Activated CD8-positive, alpha-beta T cell treated with anti-CD3 and anti-CD28 coated beads for 36 hours (primary cell): Measurements from ENCODE around the gene SP2. TPM values are rescaled to one million over a fixed set of nuclear protein-coding genes. Genes with fewer than 3 reads are reported as not detected.

Experiments used
- ATAC-seq: fragments of 200-7000 bp; cut with Tn5 transposase; one replicate; pipeline ENCODE4 v1.10.0; 2021; ENCODE audit warnings: mild to moderate bottlenecking, moderate library complexity
- CTCF ChIA-PET: fragments of 350-600 bp; sonication (Branson Sonifier 250); formaldehyde crosslinking; loops from one replicate; lab custom pipeline; 2021; ENCODE audit warnings: antibody characterized with exemption; lab: Charles Lee
- POLR2A ChIA-PET: fragments of 350-600 bp; sonication (Branson Sonifier 250); formaldehyde crosslinking; loops from one replicate; lab custom pipeline; 2021; ENCODE audit warnings: antibody characterized with exemption; lab: Charles Lee
- DNase-seq: peaks from one replicate; pipeline ENCODE4 v3.0.0-alpha.2; 2020
- H3K27ac Mint-ChIP-seq: one replicate; pipeline ENCODE4 v1.8.0; 2021; ENCODE audit warnings: mild to moderate bottlenecking, mixed read lengths
- H3K27me3 Mint-ChIP-seq: one replicate; pipeline ENCODE4 v1.8.0; 2021; ENCODE audit warnings: mixed read lengths
- H3K36me3 Mint-ChIP-seq: one replicate; pipeline ENCODE4 v1.8.0; 2021; ENCODE audit warnings: low read depth, mixed read lengths
- H3K4me1 Mint-ChIP-seq: one replicate; pipeline ENCODE4 v1.8.0; 2021; ENCODE audit warnings: low read depth, mixed read lengths
- H3K4me3 Mint-ChIP-seq: one replicate; pipeline ENCODE4 v1.8.0; 2021; ENCODE audit warnings: mild to moderate bottlenecking, moderate library complexity, mixed read lengths
- H3K9me3 Mint-ChIP-seq: one replicate; pipeline ENCODE4 v1.8.0; 2021; ENCODE audit warnings: mixed read lengths
- CTCF ChIP-seq: fragments of 200-600 bp; IDR thresholded peaks from one replicate; pipeline ENCODE4 v1.8.0; 2022; ENCODE audit warnings: antibody characterized with exemption, mild to moderate bottlenecking
- intact Hi-C: fragments of 100-400 bp; cut with micrococcal nuclease; formaldehyde crosslinking; loops from one replicate; pipeline ENCODE4 v1.10.0; 2022
- total RNA-seq, 2 experiments: library from RNA; stranded (reverse); gene quantifications; one replicate each; pipeline ENCODE4 v1.2.3, GENCODE V29; 2021

SP2 gene
- total RNA-seq, 2 experiments from 2014 or later, result 11.5 to 13.2 TPM

GRCh38 chr17:47853616-47854015, 42.4 kb upstream of the SP2 start:
- ATAC-seq (no peak), DNase-seq (no peak)
- no peak overlapping the region for H3K27ac Mint-ChIP-seq
- H3K4me1 Mint-ChIP-seq, result peaks cover 16% of the 10 kb centered on the region
- ChIA-PET POLR2A (no interaction called here), CTCF (interaction anchor here (6.1 to 20.8 kb wide), 2 partner anchors 12 to 33 kb away, joined by 39 to 586 read pairs; partner anchors contain the start of genes SCRN2 and SP2)
- peaks cover 64% of the 10 kb centered on the region for H3K27me3 Mint-ChIP-seq
- intact Hi-C loops, result no loop called here
- no peak for TF ChIP-seq CTCF
- H3K36me3 Mint-ChIP-seq, result no peaks in the 10 kb centered on the region
- H3K4me3 Mint-ChIP-seq, result no peak overlapping the region
- no peaks in the 10 kb centered on the region for H3K9me3 Mint-ChIP-seq

GRCh38 chr17:47855737-47856136, 40.3 kb upstream of the SP2 start:
- Mint-ChIP-seq H3K27ac (no peak overlapping the region), H3K4me3 (no peak overlapping the region), H3K27me3 (peaks cover 53% of the 10 kb centered on the region), H3K36me3 (no peaks in the 10 kb centered on the region), H3K4me1 (peaks cover 13% of the 10 kb centered on the region), H3K9me3 (no peaks in the 10 kb centered on the region)
- ChIA-PET POLR2A (no interaction called here), CTCF (interaction anchor here (0.9 to 4.1 kb wide), 5 partner anchors 9 to 86 kb away, joined by 3 to 24 read pairs (median 3); partner anchors contain the start of genes LRRC46, MRPL10 and PNPO)
- ATAC-seq (no peak), DNase-seq (no peak)
- intact Hi-C loops, result no loop called here
- TF ChIP-seq CTCF, result no peak

GRCh38 chr17:47856830-47857229, 39.2 kb upstream of the SP2 start:
- Mint-ChIP-seq H3K36me3 (no peaks in the 10 kb centered on the region), H3K4me3 (no peak overlapping the region), H3K27ac (no peak overlapping the region), H3K4me1 (peaks cover 11% of the 10 kb centered on the region), H3K9me3 (no peaks in the 10 kb centered on the region), H3K27me3 (peaks cover 51% of the 10 kb centered on the region)
- no peak for TF ChIP-seq CTCF
- no peak for ATAC-seq
- intact Hi-C loops, result no loop called here
- ChIA-PET POLR2A (no interaction called here), CTCF (interaction anchor here (1.3 to 4.1 kb wide), 2 partner anchors 10 to 33 kb away, joined by 6 to 24 read pairs; no protein-coding TSS in a partner anchor)
- DNase-seq, result no peak

- no peaks in the 10 kb centered on the region for H3K36me3 Mint-ChIP-seq
- peaks cover 8% of the 10 kb centered on the region for H3K4me1 Mint-ChIP-seq
- POLR2A ChIA-PET, result interaction anchor here (0.6 kb wide), 1 partner anchor 14 kb away, joined by 3 read pairs; no protein-coding TSS in a partner anchor
- H3K27me3 Mint-ChIP-seq, result peaks cover 42% of the 10 kb centered on the region
- no peaks in the 10 kb centered on the region for H3K9me3 Mint-ChIP-seq
- DNase-seq (no peak), ATAC-seq (no peak)
- no peak overlapping the region for H3K4me3 Mint-ChIP-seq
- H3K27ac Mint-ChIP-seq, result no peak overlapping the region
- CTCF ChIA-PET, result interaction anchor here (1.3 to 4.9 kb wide), 3 partner anchors 11 to 32 kb away, joined by 6 to 24 read pairs (median 20); partner anchors contain the start of gene SCRN2
- TF ChIP-seq CTCF, result no peak
- intact Hi-C loops, result no loop called here
These were observed 38.2 kb upstream of the SP2 start for GRCh38 chr17:47857551-47858455.

- CTCF ChIA-PET, result interaction anchor here (2.2 to 4.9 kb wide), 3 partner anchors 13 to 29 kb away, joined by 10 to 20 read pairs (median 11); partner anchors contain the start of gene SCRN2
- Mint-ChIP-seq H3K36me3 (no peaks in the 10 kb centered on the region), H3K9me3 (no peaks in the 10 kb centered on the region)
These were observed 35.6 kb upstream of the SP2 start for GRCh38 chr17:47860386-47860785.

More at GRCh38 chr17:47860386-47860785, 35.6 kb upstream of the SP2 start:
- POLR2A ChIA-PET, result interaction anchor here (0.7 to 1.3 kb wide), 4 partner anchors 12 to 31 kb away, joined by 3 to 4 read pairs (median 3); no protein-coding TSS in a partner anchor
- no peak for DNase-seq
- no peak overlapping the region for H3K4me3 Mint-ChIP-seq
- H3K27me3 Mint-ChIP-seq, result peaks cover 20% of the 10 kb centered on the region
- peaks cover 12% of the 10 kb centered on the region for H3K4me1 Mint-ChIP-seq
- no peak for TF ChIP-seq CTCF
- intact Hi-C loops, result no loop called here
- H3K27ac Mint-ChIP-seq, result no peak overlapping the region
- no peak for ATAC-seq
